Activated naive CD4-positive, alpha-beta T cell treated with anti-CD3 and anti-CD28 coated beads for 36 hours (primary cell): Measurements from ENCODE around the gene CYP27A1. TPM values are rescaled to one million over a fixed set of nuclear protein-coding genes. Genes with fewer than 3 reads are reported as not detected.
"Not testable (repeated sequence)": the region's sequence is repeated elsewhere in the genome, so short reads cannot be mapped to it uniquely, and the experiment has no call there.

ENCODE experiments used
- CTCF ChIA-PET: fragments of 350-600 bp; sonication (Branson Sonifier 250); formaldehyde crosslinking; loops from one replicate; lab custom pipeline; 2021; ENCODE audit warnings: antibody characterized with exemption; lab: Charles Lee
- DNase-seq: peaks from one replicate; pipeline ENCODE4 v3.0.0-alpha.2; 2020
- H3K27ac Mint-ChIP-seq: one replicate; pipeline ENCODE4 v1.8.0; 2021; ENCODE audit warnings: mild to moderate bottlenecking, mixed read lengths
- H3K27me3 Mint-ChIP-seq: one replicate; pipeline ENCODE4 v1.8.0; 2021; ENCODE audit warnings: low read depth, mixed read lengths
- H3K36me3 Mint-ChIP-seq: one replicate; pipeline ENCODE4 v1.8.0; 2021; ENCODE audit warnings: low read depth, mixed read lengths
- H3K4me1 Mint-ChIP-seq: one replicate; pipeline ENCODE4 v1.8.0; 2021; ENCODE audit warnings: low read depth, mixed read lengths
- H3K4me3 Mint-ChIP-seq: one replicate; pipeline ENCODE4 v1.8.0; 2021; ENCODE audit warnings: mild to moderate bottlenecking, moderate library complexity, mixed read lengths
- H3K9me3 Mint-ChIP-seq: one replicate; pipeline ENCODE4 v1.8.0; 2021; ENCODE audit warnings: mixed read lengths
- intact Hi-C: fragments of 100-400 bp; cut with micrococcal nuclease; formaldehyde crosslinking; loops from one replicate; pipeline ENCODE4 v1.15.1; 2023
- total RNA-seq, 2 experiments: library from RNA; stranded (reverse); gene quantifications; one replicate each; pipeline ENCODE4 v1.2.3, GENCODE V29; 2021

Gene CYP27A1
- total RNA-seq, 2 experiments from 2014 or later: not detected

DNA sequence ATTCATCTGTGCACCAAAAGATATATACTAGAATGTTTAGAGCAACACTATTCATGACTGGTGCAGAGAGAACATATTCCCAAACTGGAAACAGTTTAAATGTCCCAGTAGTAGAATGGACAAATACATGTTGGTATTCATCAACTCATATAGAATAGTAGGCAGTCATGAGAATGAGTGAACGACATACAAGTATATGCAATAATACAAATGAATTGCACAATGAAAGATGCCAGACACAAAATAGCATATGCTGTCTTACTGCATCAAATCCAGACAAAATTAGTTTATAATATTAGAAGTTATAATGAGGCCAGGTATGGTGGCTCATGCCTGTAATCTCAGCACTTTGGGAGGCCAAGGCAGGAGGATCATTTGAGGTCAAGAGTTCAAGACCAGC, 57.9 kb downstream of the CYP27A1 start:
- CTCF ChIA-PET: interaction anchor here (0.6 to 1.8 kb wide), 2 partner anchors 12 to 119 kb away, joined by 4 read pairs; no protein-coding TSS in a partner anchor
- intact Hi-C loops: loop anchor here (10.0 kb wide), 1 partner anchor 325 kb away; no protein-coding TSS in a partner anchor
- Mint-ChIP-seq H3K36me3 (no peaks in the 10 kb centered on the region), H3K27ac (no peak overlapping the region), H3K4me1 (no peaks in the 10 kb centered on the region), H3K4me3 (no peak overlapping the region), H3K27me3 (peaks cover 20% of the 10 kb centered on the region), H3K9me3 (peaks cover 13% of the 10 kb centered on the region)
- DNase-seq: no peak

DNA sequence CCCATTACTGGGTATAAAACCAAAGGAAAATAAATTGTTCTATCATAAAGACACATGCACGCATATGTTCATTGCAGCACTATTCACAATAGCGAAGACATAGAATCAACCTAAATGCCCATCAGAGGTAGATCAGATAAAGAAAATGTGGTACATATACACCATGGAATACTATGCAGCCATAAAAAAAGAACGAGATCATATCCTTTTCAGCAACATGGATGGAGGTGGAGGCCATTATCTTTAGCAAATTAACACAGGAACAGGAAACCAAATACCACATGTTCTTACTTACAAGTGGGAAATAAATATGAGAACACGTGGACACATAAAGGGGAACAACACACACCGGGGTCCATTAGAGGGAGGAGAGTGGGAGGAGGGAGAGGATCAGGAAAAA, 62.4 kb downstream of the CYP27A1 start:
- intact Hi-C loops: loop anchor here (10.0 kb wide), 1 partner anchor 330 kb away; no protein-coding TSS in a partner anchor
- H3K9me3 Mint-ChIP-seq, CTCF ChIA-PET, H3K4me3 Mint-ChIP-seq, H3K36me3 Mint-ChIP-seq, DNase-seq, H3K27me3 Mint-ChIP-seq, H3K4me1 Mint-ChIP-seq, H3K27ac Mint-ChIP-seq: not testable (repeated sequence)

DNA sequence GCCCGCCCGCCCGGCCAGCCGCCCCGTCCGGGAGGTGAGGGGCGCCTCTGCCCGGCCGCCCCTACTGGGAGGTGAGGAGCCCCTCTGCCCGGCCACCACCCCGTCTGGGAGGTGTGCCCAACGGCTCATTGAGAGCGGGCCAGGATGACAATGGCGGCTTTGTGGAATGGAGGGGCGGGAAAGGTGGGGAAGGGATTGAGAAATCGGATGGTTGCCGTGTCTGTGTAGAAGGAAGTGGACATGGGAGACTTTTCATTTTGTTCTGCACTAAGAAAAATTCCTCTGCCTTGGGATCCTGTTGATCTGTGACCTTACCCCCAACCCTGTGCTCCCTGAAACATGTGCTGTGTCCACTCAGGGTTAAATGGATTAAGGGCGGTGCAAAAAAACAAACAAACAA, 65.0 kb downstream of the CYP27A1 start:
- not testable (repeated sequence) for H3K4me1 Mint-ChIP-seq, DNase-seq, H3K27me3 Mint-ChIP-seq, H3K36me3 Mint-ChIP-seq, H3K9me3 Mint-ChIP-seq, H3K27ac Mint-ChIP-seq, H3K4me3 Mint-ChIP-seq
- CTCF ChIA-PET: interaction anchor here (0.6 to 3.5 kb wide), 28 partner anchors 9 to 545 kb away, joined by 3 to 46 read pairs (median 4); partner anchors contain the start of genes BCS1L, CYP27A1, RNF25 and STK36
- intact Hi-C loops: loop anchor here (1.0 to 10.0 kb wide), 7 partner anchors 119 to 575 kb away; partner anchors contain the start of genes BCS1L, TTLL4 and ZNF142

DNA sequence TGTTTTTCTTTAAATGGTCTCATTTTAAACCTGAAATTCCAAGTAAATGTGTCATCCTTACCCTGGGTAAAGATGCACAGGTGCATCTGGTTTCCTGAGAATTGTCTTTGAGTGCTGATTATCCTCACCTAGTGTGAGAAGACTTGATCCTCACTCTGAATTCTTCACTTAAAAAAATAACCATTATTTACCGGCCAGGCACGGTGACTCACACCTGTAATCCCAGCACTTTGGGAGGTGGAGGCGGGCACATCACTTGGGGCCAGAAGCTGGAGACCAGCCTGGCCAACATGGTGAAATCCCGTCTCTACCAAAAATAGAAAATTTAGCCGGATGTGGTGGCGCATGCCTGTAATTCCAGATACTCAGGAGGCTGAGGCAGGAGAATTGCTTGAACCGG, 67.8 kb downstream of the CYP27A1 start:
- Mint-ChIP-seq H3K27ac (no peak overlapping the region), H3K9me3 (peaks cover 2% of the 10 kb centered on the region), H3K4me3 (no peak overlapping the region), H3K4me1 (peaks cover 2% of the 10 kb centered on the region), H3K36me3 (no peaks in the 10 kb centered on the region), H3K27me3 (peaks cover 17% of the 10 kb centered on the region)
- CTCF ChIA-PET: interaction anchor here (0.7 to 7.6 kb wide), 8 partner anchors 13 to 274 kb away, joined by 3 to 84 read pairs (median 4); partner anchors contain the start of genes BCS1L and ZNF142
- intact Hi-C loops: loop anchor here (5.0 to 10.0 kb wide), 3 partner anchors 265 to 335 kb away; no protein-coding TSS in a partner anchor
- no peak for DNase-seq

DNA sequence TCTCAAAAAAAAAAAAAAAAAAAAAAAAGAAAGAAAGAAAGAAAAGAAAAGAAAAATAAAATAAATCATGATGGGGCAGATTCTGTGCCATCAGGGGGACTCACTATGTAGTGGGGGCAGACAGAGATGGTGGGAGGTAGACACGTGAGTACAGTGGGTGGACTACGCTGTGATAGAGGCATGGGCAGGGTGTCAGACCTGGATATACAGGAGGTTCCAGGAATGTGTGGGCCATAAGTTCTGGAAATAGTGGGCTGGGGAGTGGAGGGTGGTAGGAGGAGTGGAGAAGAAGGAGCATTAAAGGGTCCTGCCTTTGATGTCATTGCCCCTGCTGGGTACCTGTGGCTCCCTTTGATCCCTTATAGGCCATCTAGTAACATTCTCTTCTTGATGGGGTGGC, 68.8 kb downstream of the CYP27A1 start:
- intact Hi-C loops: loop anchor here (5.0 to 10.0 kb wide), 2 partner anchors 264 to 307 kb away; no protein-coding TSS in a partner anchor
- no peak for DNase-seq
- Mint-ChIP-seq H3K9me3 (no peaks in the 10 kb centered on the region), H3K36me3 (no peaks in the 10 kb centered on the region), H3K27me3 (peaks cover 25% of the 10 kb centered on the region), H3K27ac (no peak overlapping the region), H3K4me1 (peaks cover 2% of the 10 kb centered on the region), H3K4me3 (no peak overlapping the region)
- CTCF ChIA-PET: interaction anchor here (0.6 to 7.6 kb wide), 13 partner anchors 11 to 511 kb away, joined by 3 to 84 read pairs (median 5); partner anchors contain the start of genes BCS1L and ZNF142

DNA sequence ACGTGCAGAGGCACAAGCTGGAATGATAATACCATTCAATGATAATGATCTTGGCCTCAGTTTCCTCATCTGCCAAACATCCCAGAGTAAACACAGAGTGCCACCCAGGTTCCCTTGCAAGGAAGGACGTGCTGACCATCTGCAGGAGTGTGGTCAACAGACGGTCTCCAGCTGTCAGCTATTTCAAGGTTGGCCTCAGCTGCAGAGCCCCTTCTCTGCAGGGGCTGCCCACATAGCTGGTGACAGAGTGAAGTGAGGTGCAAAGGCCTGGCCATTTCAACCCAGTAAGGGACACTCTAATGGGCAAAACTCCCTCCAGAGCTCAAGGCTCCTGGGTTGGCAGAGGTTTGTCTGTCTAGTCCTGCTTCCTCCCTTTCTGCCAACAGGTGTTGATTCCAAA, 69.3 kb downstream of the CYP27A1 start:
- Mint-ChIP-seq H3K9me3 (no peaks in the 10 kb centered on the region), H3K36me3 (no peaks in the 10 kb centered on the region), H3K27me3 (peaks cover 29% of the 10 kb centered on the region), H3K27ac (no peak overlapping the region), H3K4me3 (no peak overlapping the region), H3K4me1 (peaks cover 2% of the 10 kb centered on the region)
- DNase-seq: no peak
- CTCF ChIA-PET: interaction anchor here (0.6 to 7.6 kb wide), 14 partner anchors 10 to 592 kb away, joined by 3 to 84 read pairs (median 4); partner anchors contain the start of genes BCS1L and ZNF142
- intact Hi-C loops: loop anchor here (5.0 to 10.0 kb wide), 2 partner anchors 264 to 306 kb away; no protein-coding TSS in a partner anchor

DNA sequence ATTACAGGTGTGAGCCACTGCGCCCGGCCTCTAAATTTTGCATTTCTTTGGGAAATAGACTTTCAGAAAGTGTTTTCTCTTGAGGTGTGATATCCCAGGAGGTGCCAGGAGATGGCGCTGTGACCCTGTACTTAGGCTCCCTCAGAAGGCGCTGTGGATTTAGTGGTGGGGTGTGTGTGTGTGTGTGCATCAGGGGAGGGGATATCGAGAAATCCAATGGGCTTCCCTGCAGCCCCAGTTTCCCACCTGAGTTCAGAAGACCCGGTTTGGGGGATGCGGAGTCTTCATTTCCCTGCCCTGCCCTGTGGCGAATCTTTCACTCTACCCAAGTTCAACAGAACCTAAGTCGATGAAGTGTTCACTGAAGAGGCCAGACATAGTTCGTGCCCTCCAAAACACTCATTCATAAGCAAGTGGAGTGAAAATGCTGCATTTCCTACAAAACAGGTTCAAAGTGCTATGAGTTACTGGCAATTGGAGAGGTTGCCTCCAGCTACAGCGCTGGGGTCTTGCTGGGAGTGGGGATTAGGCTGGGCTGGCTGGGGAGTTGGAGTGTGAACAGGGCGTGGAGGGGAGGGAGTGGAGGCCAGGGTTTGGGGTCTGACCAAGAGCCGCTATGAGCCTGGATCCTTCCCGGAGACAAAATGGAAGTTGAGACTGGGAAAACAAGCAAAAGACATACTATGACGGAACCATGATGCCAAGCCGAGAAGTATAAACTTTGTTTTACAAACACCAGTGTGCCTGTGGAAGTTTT, 71.1 kb downstream of the CYP27A1 start:
- Mint-ChIP-seq H3K4me3 (no peak overlapping the region), H3K36me3 (no peaks in the 10 kb centered on the region), H3K27ac (no peak overlapping the region), H3K9me3 (no peaks in the 10 kb centered on the region), H3K4me1 (no peaks in the 10 kb centered on the region), H3K27me3 (peaks cover 39% of the 10 kb centered on the region)
- CTCF ChIA-PET: interaction anchor here (0.6 to 7.6 kb wide), 13 partner anchors 14 to 537 kb away, joined by 3 to 84 read pairs (median 4); no protein-coding TSS in a partner anchor
- intact Hi-C loops: loop anchor here (1.0 to 10.0 kb wide), 6 partner anchors 23 to 304 kb away; no protein-coding TSS in a partner anchor
- peak; percentile 80 for DNase-seq

DNA sequence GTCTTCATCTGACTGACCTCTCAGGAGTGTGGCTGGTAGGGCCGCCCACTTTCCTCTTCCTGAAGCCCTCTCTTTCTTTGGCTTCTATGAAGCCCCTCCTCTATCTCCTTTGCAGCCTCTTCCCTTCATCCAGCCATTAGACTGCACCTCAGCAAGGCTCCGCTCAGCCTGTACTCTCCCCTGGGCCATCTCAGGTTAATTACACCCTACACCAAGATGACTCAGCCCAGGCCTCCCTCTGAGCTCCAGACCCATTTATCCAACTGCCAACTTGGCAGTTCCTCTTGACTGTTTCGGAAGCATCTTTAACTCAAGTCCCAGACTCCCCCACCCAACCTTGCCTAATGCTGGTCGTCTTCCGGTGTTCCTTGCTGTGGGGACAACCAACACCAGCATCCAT, 71.8 kb downstream of the CYP27A1 start:
- Mint-ChIP-seq H3K4me1 (no peaks in the 10 kb centered on the region), H3K27ac (no peak overlapping the region), H3K9me3 (no peaks in the 10 kb centered on the region), H3K27me3 (peaks cover 46% of the 10 kb centered on the region), H3K36me3 (no peaks in the 10 kb centered on the region), H3K4me3 (no peak overlapping the region)
- no peak for DNase-seq
- intact Hi-C loops: loop anchor here (1.0 to 10.0 kb wide), 6 partner anchors 23 to 304 kb away; no protein-coding TSS in a partner anchor
- CTCF ChIA-PET: interaction anchor here (0.5 to 7.6 kb wide), 8 partner anchors 17 to 480 kb away, joined by 3 to 84 read pairs (median 4); no protein-coding TSS in a partner anchor

DNA sequence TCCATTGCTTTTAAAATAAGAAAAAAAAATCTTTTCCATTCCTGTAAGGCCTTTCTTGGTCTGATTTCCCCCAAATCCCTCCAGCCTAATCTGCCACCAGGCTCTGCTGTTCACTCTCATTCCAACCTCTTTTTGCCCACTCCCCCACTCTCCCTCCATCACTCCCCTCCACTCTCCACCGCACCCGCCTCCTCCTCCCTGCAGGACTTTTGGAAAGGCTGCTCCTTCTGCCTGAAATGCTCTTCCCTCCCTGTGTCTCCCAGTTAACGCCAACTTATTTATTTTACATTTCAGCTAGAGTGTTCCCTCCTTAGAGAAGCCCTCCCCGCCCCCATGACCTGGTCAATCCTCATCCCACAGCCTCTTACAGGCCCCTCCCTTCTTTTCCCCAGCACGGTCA, 72.9 kb downstream of the CYP27A1 start:
- no peaks in the 10 kb centered on the region for H3K36me3 Mint-ChIP-seq
- no peak overlapping the region for H3K4me3 Mint-ChIP-seq
- H3K9me3 Mint-ChIP-seq: no peaks in the 10 kb centered on the region
- CTCF ChIA-PET: interaction anchor here (0.7 to 7.6 kb wide), 5 partner anchors 21 to 141 kb away, joined by 3 to 84 read pairs (median 3); no protein-coding TSS in a partner anchor
- no peak overlapping the region for H3K27ac Mint-ChIP-seq
- intact Hi-C loops: loop anchor here (5.0 to 10.0 kb wide), 2 partner anchors 260 to 302 kb away; no protein-coding TSS in a partner anchor
- peaks cover 4% of the 10 kb centered on the region for H3K4me1 Mint-ChIP-seq
- DNase-seq: no peak
- peaks cover 52% of the 10 kb centered on the region for H3K27me3 Mint-ChIP-seq

DNA sequence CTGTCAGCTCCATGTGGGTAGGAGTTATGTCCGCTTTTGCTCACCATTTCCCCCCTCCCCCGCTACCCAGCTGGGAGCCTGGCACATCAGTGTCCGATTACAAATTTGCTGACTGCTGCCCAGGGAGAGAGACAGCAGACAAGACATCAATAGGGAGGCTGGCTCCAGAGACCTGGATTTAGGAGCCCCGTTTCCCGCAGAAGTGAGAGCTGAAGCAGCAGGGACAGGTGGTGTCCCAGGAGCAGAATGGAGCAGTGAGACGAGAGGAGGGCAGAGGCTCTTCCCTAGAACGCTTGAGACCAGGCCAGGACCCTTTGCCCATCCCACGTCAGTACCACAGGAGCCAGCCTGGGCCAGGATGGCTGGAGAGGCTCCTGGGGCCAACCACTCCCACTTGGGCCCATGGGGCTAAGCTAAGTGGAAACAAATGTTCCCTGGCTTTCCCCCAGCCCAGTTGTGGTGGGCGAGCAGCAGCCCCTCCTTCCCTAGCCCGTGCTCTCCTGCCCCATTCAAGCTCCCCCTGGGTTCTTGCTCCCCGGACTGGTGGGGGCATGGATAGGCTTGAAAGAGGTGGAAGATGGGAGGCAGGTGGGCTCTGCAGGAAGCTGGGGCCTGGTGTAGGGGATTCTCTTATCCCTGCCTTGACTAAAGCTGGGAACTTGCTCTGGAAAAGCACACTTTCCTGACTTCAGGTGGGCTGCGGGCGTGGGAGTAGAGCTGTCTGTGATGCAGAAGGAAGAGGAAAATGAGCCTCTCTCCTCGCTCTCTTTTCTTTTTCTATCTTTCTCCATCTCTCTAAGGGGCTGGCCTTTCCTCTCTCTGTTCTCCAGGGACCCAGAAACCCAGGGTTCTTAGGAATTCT, 73.6 kb downstream of the CYP27A1 start:
- Mint-ChIP-seq H3K9me3 (no peaks in the 10 kb centered on the region), H3K4me3 (no peak overlapping the region)

DNA sequence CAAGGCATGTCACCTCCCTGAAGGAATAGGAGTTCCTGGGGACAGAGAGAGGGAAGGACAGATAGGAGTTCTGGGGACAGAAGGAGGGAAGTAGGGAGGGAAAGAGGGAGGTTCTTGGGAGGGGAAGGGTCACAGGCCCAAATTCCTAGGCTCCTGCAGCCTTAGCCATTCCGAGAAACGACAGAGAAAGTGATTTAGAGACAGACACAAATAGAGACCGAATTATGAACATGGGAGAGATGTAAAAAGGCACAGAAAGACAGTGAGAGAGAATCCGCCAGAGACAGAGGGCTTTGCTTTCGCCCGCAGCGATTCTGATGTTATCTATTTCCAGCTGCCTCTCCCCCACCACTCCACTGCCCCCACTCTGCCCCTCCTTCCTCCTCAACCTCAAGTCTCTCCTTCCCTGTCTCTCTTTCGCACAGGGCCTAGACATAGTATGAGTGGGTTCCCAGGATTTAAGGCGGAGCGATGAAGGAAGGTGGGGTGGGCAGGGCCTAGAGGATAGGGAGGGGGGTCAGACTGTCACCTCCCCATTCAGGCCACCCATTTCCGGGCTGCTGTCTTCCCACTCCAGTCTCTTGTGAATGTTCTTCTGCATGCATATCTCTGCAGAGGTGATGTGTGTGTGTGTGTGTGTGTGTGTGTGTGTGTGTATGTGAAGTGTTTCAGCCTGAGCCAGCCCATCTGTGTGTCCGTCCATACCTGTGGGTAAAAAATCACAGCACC, 74.4 kb downstream of the CYP27A1 start:
- H3K4me3 Mint-ChIP-seq: no peak overlapping the region
- intact Hi-C loops: loop anchor here (10.0 kb wide), 1 partner anchor 258 kb away; no protein-coding TSS in a partner anchor
- peaks cover 13% of the 10 kb centered on the region for H3K4me1 Mint-ChIP-seq
- CTCF ChIA-PET: interaction anchor here (7.6 kb wide), 1 partner anchor 41 kb away, joined by 84 read pairs; no protein-coding TSS in a partner anchor
- no peaks in the 10 kb centered on the region for H3K9me3 Mint-ChIP-seq
- H3K27ac Mint-ChIP-seq: no peak overlapping the region
- H3K27me3 Mint-ChIP-seq: peaks cover 64% of the 10 kb centered on the region
- no peaks in the 10 kb centered on the region for H3K36me3 Mint-ChIP-seq
- DNase-seq: no peak

More for the DNA sequence above, 73.6 kb downstream of the CYP27A1 start:
- CTCF ChIA-PET: interaction anchor here (1.0 to 7.6 kb wide), 3 partner anchors 21 to 125 kb away, joined by 3 to 84 read pairs (median 4); no protein-coding TSS in a partner anchor
- Mint-ChIP-seq H3K27ac (no peak overlapping the region), H3K27me3 (peaks cover 57% of the 10 kb centered on the region), H3K36me3 (no peaks in the 10 kb centered on the region), H3K4me1 (peaks cover 10% of the 10 kb centered on the region)
- intact Hi-C loops: loop anchor here (10.0 kb wide), 1 partner anchor 259 kb away; no protein-coding TSS in a partner anchor
- DNase-seq: no peak
